Lower lobe of right lung (tissue), 2 donors: ENCODE measurements around the gene MIPOL1. TPM values are rescaled to one million over a fixed set of nuclear protein-coding genes. Genes with fewer than 3 reads are reported as not detected.
"Not testable (repeated sequence)": the region's sequence is repeated elsewhere in the genome, so short reads cannot be mapped to it uniquely, and the experiment has no call there.

Source experiments
- ATAC-seq, 2 donors: fragments of 200-7000 bp; cut with Tn5 transposase; one replicate each; pipeline ENCODE4 v1.9.1; 2020 to 2022; ENCODE audit warnings: mild to moderate bottlenecking in 2 of 2, moderate library complexity in 2 of 2
- DNase-seq: peaks from one replicate; pipeline ENCODE4 v3.0.0-alpha.2; 2020
- H3K27ac ChIP-seq: fragments of 200-600 bp; one replicate; pipeline ENCODE4 v1.8.0; 2022
- H3K27me3 ChIP-seq: fragments of 200-600 bp; one replicate; pipeline ENCODE4 v1.8.0; 2022; ENCODE audit warnings: low read depth
- H3K36me3 ChIP-seq: fragments of 200-600 bp; one replicate; pipeline ENCODE4 v1.8.0; 2022; ENCODE audit warnings: mild to moderate bottlenecking
- H3K4me1 ChIP-seq: fragments of 200-600 bp; one replicate; pipeline ENCODE4 v1.8.0; 2022
- H3K4me3 ChIP-seq: fragments of 200-600 bp; one replicate; pipeline ENCODE4 v1.8.0; 2022; ENCODE audit warnings: mild to moderate bottlenecking
- H3K9me3 ChIP-seq: fragments of 200-600 bp; one replicate; pipeline ENCODE4 v1.8.0; 2022
- CTCF ChIP-seq: fragments of 200-600 bp; IDR thresholded peaks from one replicate; pipeline ENCODE4 v1.8.0; 2022; ENCODE audit warnings: antibody characterized with exemption, mild to moderate bottlenecking
- intact Hi-C: fragments of 100-400 bp; cut with DNase I; formaldehyde crosslinking; loops from one replicate; pipeline ENCODE4 v1.11.0; 2022
- total RNA-seq: library from RNA; stranded (reverse); fragmentation: NEBNext Ultra II Directional; extraction: Animal tissue kit (Norgen Biotek cat#: 25700); gene quantifications from one replicate; pipeline ENCODE4 v1.2.1, GENCODE V29; 2021
- donor health status: DM: no; HTN: yes; CAD: no; lungs with severe emphysema.

Gene MIPOL1
- total RNA-seq, 1 donor from 2014 or later, result 12.1 TPM

- peaks cover 8% of the 10 kb centered on the region for H3K9me3 ChIP-seq
- H3K27ac ChIP-seq, result no peak overlapping the region
- H3K36me3 ChIP-seq, result no peaks in the 10 kb centered on the region
- no peak for ATAC-seq
- no peak overlapping the region for H3K4me3 ChIP-seq
- TF ChIP-seq CTCF, result no peak
- DNase-seq, result no peak
- no peaks in the 10 kb centered on the region for H3K4me1 ChIP-seq
- intact Hi-C loops, result no loop called here
- H3K27me3 ChIP-seq, result no peaks in the 10 kb centered on the region
These were observed 4.0 kb downstream of the MIPOL1 start for GRCh38 chr14:37201724-37202123.

GRCh38 chr14:37202265-37202664, 4.5 kb downstream of the MIPOL1 start:
- no peak for TF ChIP-seq CTCF
- no peak for ATAC-seq
- H3K27me3 ChIP-seq, result no peaks in the 10 kb centered on the region
- no peak for DNase-seq
- H3K36me3 ChIP-seq, result no peaks in the 10 kb centered on the region
- intact Hi-C loops, result no loop called here
- H3K4me3 ChIP-seq, result no peak overlapping the region
- H3K9me3 ChIP-seq, result peaks cover 10% of the 10 kb centered on the region
- H3K27ac ChIP-seq, result no peak overlapping the region
- H3K4me1 ChIP-seq, result no peaks in the 10 kb centered on the region

GRCh38 chr14:37202812-37203211, 5.1 kb downstream of the MIPOL1 start:
- intact Hi-C loops, result no loop called here
- peaks cover 10% of the 10 kb centered on the region for H3K9me3 ChIP-seq
- no peak for TF ChIP-seq CTCF
- no peak overlapping the region for H3K27ac ChIP-seq
- H3K4me1 ChIP-seq, result no peaks in the 10 kb centered on the region
- DNase-seq (no peak), ATAC-seq (no peak)
- no peaks in the 10 kb centered on the region for H3K36me3 ChIP-seq
- no peaks in the 10 kb centered on the region for H3K27me3 ChIP-seq
- no peak overlapping the region for H3K4me3 ChIP-seq

GRCh38 chr14:37203423-37203822, 5.7 kb downstream of the MIPOL1 start:
- Histone ChIP-seq H3K4me1 (no peaks in the 10 kb centered on the region), H3K4me3 (no peak overlapping the region), H3K9me3 (peaks cover 10% of the 10 kb centered on the region), H3K27me3 (no peaks in the 10 kb centered on the region), H3K36me3 (no peaks in the 10 kb centered on the region), H3K27ac (no peak overlapping the region)
- no peak for DNase-seq
- no peak for TF ChIP-seq CTCF
- intact Hi-C loops, result no loop called here
- ATAC-seq, result no peak

- peaks cover 10% of the 10 kb centered on the region for H3K9me3 ChIP-seq
- H3K4me3 ChIP-seq, H3K27ac ChIP-seq, DNase-seq, intact Hi-C loops, H3K36me3 ChIP-seq, ATAC-seq, H3K27me3 ChIP-seq, H3K4me1 ChIP-seq: not testable (repeated sequence)
These were observed 8.2 kb downstream of the MIPOL1 start for GRCh38 chr14:37205623-37206605.

- H3K4me1 ChIP-seq, H3K4me3 ChIP-seq, H3K27me3 ChIP-seq, ATAC-seq, intact Hi-C loops, DNase-seq, H3K36me3 ChIP-seq, H3K27ac ChIP-seq: not testable (repeated sequence)
- H3K9me3 ChIP-seq, result peaks cover 10% of the 10 kb centered on the region
These were observed 11.9 kb downstream of the MIPOL1 start for GRCh38 chr14:37209617-37210016.
